Islet precursor cell (in vitro differentiated cells): ENCODE data around the gene AKNAD1.
A peak's percentile ranks its signal among the peaks of the same experiment; 100 is the strongest.
"Not testable (repeated sequence)": the region's sequence is repeated elsewhere in the genome, so short reads cannot be mapped to it uniquely, and the experiment has no call there.

Source experiments
- DNase-seq: peaks from one replicate; pipeline ENCODE4 v3.0.0-alpha.2; 2018

AKNAD1 gene

GRCh38 chr1:108828074-108828961, 28.6 kb downstream of the AKNAD1 start:
- DNase-seq: peak; percentile 86

- no peak for DNase-seq
Measured at GRCh38 chr1:108826081-108826635, 30.7 kb downstream of the AKNAD1 start.

DNA sequence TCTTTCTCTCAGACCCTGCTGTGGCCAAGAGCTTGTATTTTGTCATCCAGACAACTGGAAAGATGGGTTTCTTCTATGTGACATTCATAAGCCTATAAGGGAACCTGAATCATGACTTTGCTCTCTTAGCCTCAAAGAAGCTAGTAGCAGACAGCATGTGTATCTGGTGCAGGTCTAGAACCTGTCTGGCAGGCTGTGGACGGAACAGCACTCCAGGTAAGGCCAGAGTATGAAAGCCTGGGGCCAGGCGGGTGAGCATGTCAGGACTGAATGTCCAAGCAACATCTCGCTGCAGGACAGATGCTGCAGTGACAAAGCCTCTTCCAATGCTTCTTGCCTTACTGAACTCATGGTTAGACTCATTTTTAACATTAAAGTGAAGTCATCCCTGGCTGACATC, 32.8 kb downstream of the AKNAD1 start:
- DNase-seq: peak; percentile 73

DNA sequence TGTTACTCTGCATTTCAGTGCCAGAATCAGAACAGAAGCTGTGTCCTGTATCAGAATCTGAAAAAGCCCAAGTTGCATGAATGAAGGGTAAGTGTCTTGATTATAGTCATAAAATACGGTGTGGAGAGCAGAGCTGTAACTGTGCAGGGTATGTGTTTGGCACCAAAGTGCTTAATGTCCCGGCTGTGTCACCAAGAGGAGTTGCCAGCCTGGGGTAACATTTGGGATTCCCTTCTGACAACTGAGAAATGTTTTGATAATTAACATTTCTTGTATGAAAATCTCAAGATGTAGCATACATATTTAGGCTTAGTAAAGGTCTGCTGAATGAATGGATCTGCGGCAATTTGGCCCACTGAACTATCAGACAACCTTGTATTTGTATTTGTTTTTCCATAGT, 33.3 kb downstream of the AKNAD1 start:
- no peak for DNase-seq

DNA sequence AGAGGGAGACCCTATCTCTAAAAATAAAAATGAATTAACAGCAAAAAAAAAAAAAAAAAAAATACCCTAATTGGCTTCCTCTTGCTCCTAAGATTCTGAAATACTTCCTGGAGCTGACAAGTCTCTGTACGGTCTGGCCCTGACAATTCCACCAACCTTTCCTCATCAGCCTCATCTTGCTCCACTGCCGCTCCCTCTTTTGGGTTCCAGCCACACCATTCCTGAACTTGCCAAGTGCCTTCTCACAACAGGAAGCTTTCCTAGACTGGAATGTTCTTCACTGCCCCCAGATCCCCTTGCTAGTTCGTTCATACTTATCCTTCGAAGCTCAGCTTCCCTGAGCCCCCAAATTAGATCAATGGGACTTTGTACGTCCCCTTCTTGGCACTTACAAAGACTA, 37.0 kb downstream of the AKNAD1 start:
- DNase-seq: no peak

GRCh38 chr1:108817811-108818210, 39.1 kb downstream of the AKNAD1 start:
- DNase-seq: no peak

- no peak for DNase-seq
Measured at GRCh38 chr1:108817016-108817415, 39.9 kb downstream of the AKNAD1 start.

DNA sequence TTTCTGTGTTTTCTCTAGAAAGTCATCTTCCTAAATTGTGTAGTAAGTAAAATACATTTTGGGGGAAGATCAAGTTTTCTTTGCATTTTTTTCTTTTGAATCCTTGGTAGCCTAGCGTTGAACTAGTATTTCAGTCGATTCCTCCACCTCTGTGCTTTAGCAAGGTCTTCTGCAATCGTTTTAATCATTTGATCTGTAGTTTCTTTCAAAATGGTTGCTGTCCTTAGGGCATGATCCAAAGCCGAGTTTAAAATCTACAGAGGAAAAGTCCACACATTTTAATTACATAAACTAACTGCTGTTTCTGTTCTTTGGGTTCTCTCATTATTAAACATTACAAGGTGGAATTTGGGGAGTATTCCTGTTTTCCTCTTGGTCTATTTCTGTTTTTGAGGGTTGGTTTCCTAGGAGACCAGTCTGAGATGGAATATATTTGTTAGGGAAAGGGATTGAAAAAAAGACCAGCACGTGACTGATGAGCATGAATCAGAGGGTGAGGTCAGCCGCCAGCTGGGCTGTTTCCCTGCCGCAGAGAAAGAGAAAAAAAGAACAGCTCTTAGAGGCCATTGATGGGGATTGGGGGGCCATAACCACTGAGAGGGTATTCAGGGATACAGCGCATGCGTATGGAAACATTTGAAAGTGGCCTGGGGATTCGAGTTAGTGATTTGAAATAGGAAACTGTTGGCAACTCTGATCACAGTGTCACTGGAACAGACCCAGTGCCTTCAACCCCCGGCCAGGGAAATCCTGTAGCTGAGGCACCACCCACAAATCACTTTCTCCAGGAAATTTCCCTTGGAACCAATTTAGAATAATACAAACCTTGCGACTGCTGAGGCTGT, 40.6 kb downstream of the AKNAD1 start:
- DNase-seq: peak; percentile 79

DNA sequence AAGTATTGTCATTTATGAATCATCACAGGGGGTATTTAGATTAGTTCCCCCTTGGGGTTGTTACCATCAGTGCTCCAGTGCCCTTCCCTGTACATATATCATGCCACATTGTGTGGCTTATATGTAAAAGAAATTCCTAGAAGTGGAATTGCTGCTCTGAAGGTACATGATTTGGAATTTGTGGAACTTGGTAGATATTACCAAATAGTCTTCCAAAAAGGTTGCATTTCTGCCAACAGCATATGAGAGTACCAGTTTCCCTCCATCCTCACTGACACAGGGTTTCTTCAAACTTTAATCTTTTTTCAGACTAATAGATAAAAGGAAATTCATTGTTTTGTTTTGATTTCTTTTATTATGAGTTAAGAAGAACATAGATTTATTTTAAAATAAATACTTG, 41.3 kb downstream of the AKNAD1 start:
- DNase-seq: no peak

GRCh38 chr1:108814343-108815125, 42.4 kb downstream of the AKNAD1 start:
- DNase-seq: no peak

DNA sequence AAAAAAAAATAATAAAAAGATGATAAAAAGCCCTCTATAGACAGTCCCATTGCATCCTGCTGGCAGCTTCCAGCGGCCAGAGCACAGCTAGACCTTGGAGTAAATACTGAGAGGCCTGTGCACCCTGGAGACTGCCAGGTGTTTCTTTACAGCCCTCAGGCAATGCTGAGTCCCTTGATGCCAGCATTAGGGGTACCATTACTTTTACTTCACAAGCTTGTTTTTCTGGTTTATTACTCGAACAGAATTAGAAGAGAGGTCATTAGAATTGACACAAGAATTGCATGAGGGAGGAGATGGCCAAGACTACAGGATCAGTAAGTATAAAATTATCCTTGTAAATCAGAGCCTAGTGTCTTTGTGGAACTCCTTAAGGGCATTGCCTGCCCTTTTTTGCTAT, 43.6 kb downstream of the AKNAD1 start:
- peak; percentile 75 for DNase-seq

- DNase-seq: no peak
Measured at GRCh38 chr1:108811611-108812010, 45.3 kb downstream of the AKNAD1 start.

- DNase-seq: no peak
Measured at GRCh38 chr1:108808438-108808837, 48.5 kb downstream of the AKNAD1 start.

GRCh38 chr1:108803548-108803947, 53.3 kb downstream of the AKNAD1 start:
- DNase-seq: no peak

- DNase-seq: no peak
Measured at GRCh38 chr1:108801101-108801500, 55.8 kb downstream of the AKNAD1 start.

- DNase-seq: no peak
Measured at GRCh38 chr1:108799001-108799400, 57.9 kb downstream of the AKNAD1 start.

GRCh38 chr1:108792420-108792819, 64.5 kb downstream of the AKNAD1 start:
- no peak for DNase-seq

DNA sequence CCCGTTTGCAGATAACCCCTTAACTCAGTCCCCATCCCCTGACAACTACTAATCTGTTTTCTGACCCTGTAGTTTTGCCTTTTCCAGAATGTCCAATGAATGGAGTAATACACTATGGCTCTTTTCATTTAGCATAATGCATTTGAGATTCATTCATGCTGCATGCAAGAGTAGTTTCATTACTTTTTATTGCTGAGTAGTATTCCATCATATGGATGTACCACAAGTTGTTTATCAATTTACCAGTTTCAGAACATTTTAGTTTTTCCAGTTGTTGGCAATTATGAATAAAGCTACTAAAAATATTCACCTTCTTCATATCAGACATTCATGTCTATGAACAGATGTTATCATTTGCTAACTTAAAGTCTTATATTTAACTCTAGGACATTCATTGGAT, 65.1 kb downstream of the AKNAD1 start:
- DNase-seq: no peak

- no peak for DNase-seq
Measured at GRCh38 chr1:108785880-108786279, 71.0 kb downstream of the AKNAD1 start.

DNA sequence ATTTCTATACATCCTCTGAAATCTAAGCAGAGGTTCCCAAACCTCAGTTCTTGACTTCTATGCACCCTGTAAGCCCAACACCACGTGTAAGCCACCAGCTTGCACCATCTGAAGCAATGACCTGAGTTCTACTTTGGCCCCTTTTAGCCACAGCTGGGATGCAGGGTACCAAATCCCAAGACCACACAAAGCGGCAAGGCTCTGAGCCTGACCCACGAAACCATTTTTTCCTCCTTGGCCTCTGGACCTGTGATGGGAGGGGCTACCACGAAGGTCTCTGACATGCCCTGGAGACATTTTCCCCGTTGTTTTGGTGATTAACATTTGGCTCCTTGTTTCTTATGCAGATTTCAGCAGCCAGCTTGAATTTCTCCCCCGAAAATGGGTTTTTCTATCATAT, 71.6 kb downstream of the AKNAD1 start:
- DNase-seq: no peak

- not testable (repeated sequence) for DNase-seq
Measured at GRCh38 chr1:108781575-108781944, 75.3 kb downstream of the AKNAD1 start.

DNA sequence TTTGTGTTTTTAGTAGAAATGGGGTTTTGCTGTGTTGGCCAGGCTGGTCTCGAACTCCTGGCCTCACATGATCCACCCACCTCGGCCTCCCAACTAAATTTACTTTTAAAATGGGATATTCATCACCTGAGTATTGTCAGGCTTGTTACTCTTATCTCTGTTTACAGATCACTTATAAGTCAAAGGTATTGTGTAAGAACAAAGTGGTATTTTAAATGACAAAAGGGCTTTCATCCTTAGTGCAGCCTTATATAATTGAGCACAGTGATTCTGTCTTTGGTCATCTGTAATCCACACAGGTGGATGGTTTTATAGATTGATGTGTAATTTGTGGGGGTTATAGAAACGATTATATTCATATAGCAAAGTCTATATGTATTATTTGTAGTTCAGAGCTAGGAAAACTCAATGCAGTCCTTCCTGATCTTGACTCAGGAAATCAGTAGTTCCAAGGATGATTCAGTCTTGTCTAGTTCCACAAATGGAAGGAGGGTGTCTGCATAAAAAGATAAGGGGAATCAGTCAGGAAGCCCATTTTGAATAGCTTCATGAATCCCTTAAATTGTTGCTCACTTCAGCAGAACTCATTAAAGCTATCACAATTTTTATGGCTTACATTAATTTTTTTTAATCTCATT, 75.8 kb downstream of the AKNAD1 start:
- no peak for DNase-seq
